Astrocyte (in vitro differentiated cells and primary cell): Measurements from ENCODE around the gene CFH. TPM values are rescaled to one million over a fixed set of nuclear protein-coding genes. Genes with fewer than 3 reads are reported as not detected.

Experiments used
- DNase-seq: peaks from one replicate; pipeline ENCODE4 v3.0.0-alpha.2; 2010; ENCODE audit warnings: low read depth
- FAIRE-seq: peaks from 2 replicates; lab custom pipeline; 2011; peaks lifted over from hg19 to GRCh38; lab: Jason Lieb, UNC
- H2AFZ ChIP-seq: 2 replicates; pipeline ENCODE4 v1.6.0; 2012; ENCODE audit warnings: low read depth, low read length, inconsistent platforms
- H3K27ac ChIP-seq: 2 replicates; pipeline ENCODE4 v1.5.1; 2011; ENCODE audit warnings: low read depth, low read length, inconsistent platforms
- H3K27me3 ChIP-seq: 2 replicates; pipeline ENCODE4 v1.6.0; 2011; ENCODE audit warnings: low read length, inconsistent platforms; ENCODE audit not compliant: insufficient read depth
- H3K36me3 ChIP-seq: 2 replicates; pipeline ENCODE4 v1.5.1; 2011; ENCODE audit warnings: low read length, inconsistent platforms; ENCODE audit not compliant: insufficient read depth
- H3K4me1 ChIP-seq: 2 replicates; pipeline ENCODE4 v1.5.1; 2011; ENCODE audit warnings: low read length, inconsistent platforms; ENCODE audit not compliant: insufficient read depth
- H3K4me2 ChIP-seq: 2 replicates; pipeline ENCODE4 v1.6.0; 2012; ENCODE audit warnings: low read length, inconsistent platforms
- H3K4me3 ChIP-seq: 2 replicates; pipeline ENCODE4 v1.5.1; 2011; ENCODE audit warnings: low read depth, mild to moderate bottlenecking, low read length, inconsistent platforms; ENCODE audit not compliant: insufficient read depth
- H3K79me2 ChIP-seq: 2 replicates; pipeline ENCODE4 v1.6.0; 2012; ENCODE audit warnings: mild to moderate bottlenecking, low read length, inconsistent platforms; ENCODE audit not compliant: insufficient read depth
- H3K9ac ChIP-seq: 2 replicates; pipeline ENCODE4 v1.6.0; 2012; ENCODE audit warnings: mild to moderate bottlenecking, low read length, inconsistent platforms
- H3K9me3 ChIP-seq: 2 replicates; pipeline ENCODE4 v1.5.1; 2012; ENCODE audit warnings: low read depth, mild to moderate bottlenecking, low read length, inconsistent platforms; ENCODE audit not compliant: insufficient read depth
- H4K20me1 ChIP-seq: 2 replicates; pipeline ENCODE4 v1.6.0; 2012; ENCODE audit warnings: low read length, inconsistent platforms; ENCODE audit not compliant: insufficient read depth
- H3K27ac Mint-ChIP-seq: one replicate; pipeline ENCODE4 v1.8.0; 2021; ENCODE audit warnings: mild to moderate bottlenecking, mixed read lengths; ENCODE audit not compliant: unreplicated experiment
- H3K27me3 Mint-ChIP-seq: one replicate; pipeline ENCODE4 v1.8.0; 2021; ENCODE audit warnings: low read depth, mixed read lengths; ENCODE audit not compliant: unreplicated experiment
- H3K36me3 Mint-ChIP-seq: one replicate; pipeline ENCODE4 v1.8.0; 2021; ENCODE audit warnings: low read depth, mixed read lengths; ENCODE audit not compliant: unreplicated experiment
- H3K4me1 Mint-ChIP-seq: one replicate; pipeline ENCODE4 v1.8.0; 2021; ENCODE audit warnings: low read depth, mixed read lengths; ENCODE audit not compliant: unreplicated experiment
- H3K4me3 Mint-ChIP-seq: one replicate; pipeline ENCODE4 v1.8.0; 2021; ENCODE audit warnings: mild to moderate bottlenecking, moderate library complexity, mixed read lengths; ENCODE audit not compliant: unreplicated experiment
- H3K9me3 Mint-ChIP-seq: one replicate; pipeline ENCODE4 v1.8.0; 2021; ENCODE audit warnings: mild to moderate bottlenecking, mixed read lengths; ENCODE audit not compliant: unreplicated experiment
- CTCF ChIP-seq: IDR thresholded peaks from 2 replicates; pipeline ENCODE4 v1.5.1; 2011; ENCODE audit warnings: low read depth, mild to moderate bottlenecking, inconsistent platforms, low read length, moderate library complexity; ENCODE audit not compliant: insufficient read depth
- EZH2 ChIP-seq: IDR thresholded peaks from 2 replicates; pipeline ENCODE4 v1.6.1; 2012; ENCODE audit warnings: mild to moderate bottlenecking, low read length, inconsistent platforms; ENCODE audit not compliant: insufficient read depth
- total RNA-seq: library from RNA; stranded (reverse); gene quantifications from 2 replicates; pipeline ENCODE4 v1.2.1, GENCODE V29; 2021

CFH gene
- total RNA-seq, 1 donor from 2014 or later, result 15.8 TPM

GRCh38 chr1:196733091-196733970 lies 81.5 kb downstream of the CFH start:
- Histone ChIP-seq H3K4me3 (no peak overlapping the region), H2AFZ (no peak overlapping the region), H3K27ac (no peak overlapping the region), H3K9me3 (no peaks in the 10 kb centered on the region), H3K4me1 (no peaks in the 10 kb centered on the region), H3K36me3 (no peaks in the 10 kb centered on the region), H3K27me3 (no peaks in the 10 kb centered on the region), H4K20me1 (no peaks in the 10 kb centered on the region), H3K9ac (no peak overlapping the region), H3K4me2 (no peak overlapping the region), H3K79me2 (no peaks in the 10 kb centered on the region)
- H3K36me3 Mint-ChIP-seq, result peaks cover 6% of the 10 kb centered on the region
- no peak overlapping the region for H3K4me3 Mint-ChIP-seq
- no peaks in the 10 kb centered on the region for H3K27me3 Mint-ChIP-seq
- TF ChIP-seq CTCF (no peak), EZH2 (no peak)
- FAIRE-seq (no peak), DNase-seq (no peak)
- no peaks in the 10 kb centered on the region for H3K4me1 Mint-ChIP-seq
- no peak overlapping the region for H3K27ac Mint-ChIP-seq
- peaks cover 4% of the 10 kb centered on the region for H3K9me3 Mint-ChIP-seq

DNA sequence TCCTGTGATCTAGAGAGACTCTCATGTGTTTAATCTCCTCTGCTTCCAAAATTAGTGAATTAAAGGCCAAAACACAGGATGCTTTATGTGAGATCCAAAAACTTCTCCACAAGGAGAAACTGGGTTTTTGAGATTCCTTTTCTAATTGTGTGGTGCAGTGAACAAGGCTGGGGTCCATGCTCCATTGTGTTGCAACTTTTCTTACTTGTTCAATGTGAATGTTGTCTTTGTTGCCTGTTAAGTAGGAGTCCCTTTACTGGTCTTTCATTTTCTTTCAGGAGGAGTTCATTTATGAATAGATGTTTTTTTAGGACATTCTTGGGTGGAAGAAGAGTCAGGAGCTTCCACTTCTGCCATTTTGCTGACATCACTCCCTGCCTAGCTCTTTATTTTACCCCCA lies 82.2 kb downstream of the CFH start:
- TF ChIP-seq CTCF (no peak), EZH2 (no peak)
- no peak overlapping the region for H2AFZ ChIP-seq
- H3K9me3 ChIP-seq, result peaks cover 2% of the 10 kb centered on the region
- no peak overlapping the region for H3K9ac ChIP-seq
- peaks cover 7% of the 10 kb centered on the region for H3K9me3 Mint-ChIP-seq
- H3K36me3 ChIP-seq, result no peaks in the 10 kb centered on the region
- FAIRE-seq, result no peak
- no peaks in the 10 kb centered on the region for H4K20me1 ChIP-seq
- H3K27ac Mint-ChIP-seq, result no peak overlapping the region
- DNase-seq, result no peak
- no peaks in the 10 kb centered on the region for H3K4me1 Mint-ChIP-seq
- no peak overlapping the region for H3K27ac ChIP-seq
- no peaks in the 10 kb centered on the region for H3K27me3 Mint-ChIP-seq
- H3K4me3 ChIP-seq, result no peak overlapping the region
- H3K4me3 Mint-ChIP-seq, result no peak overlapping the region
- H3K27me3 ChIP-seq, result no peaks in the 10 kb centered on the region
- H3K79me2 ChIP-seq, result no peaks in the 10 kb centered on the region
- H3K4me2 ChIP-seq, result no peak overlapping the region
- H3K4me1 ChIP-seq, result no peaks in the 10 kb centered on the region
- peaks cover 10% of the 10 kb centered on the region for H3K36me3 Mint-ChIP-seq

GRCh38 chr1:196734460-196734859 lies 82.6 kb downstream of the CFH start:
- Mint-ChIP-seq H3K4me3 (no peak overlapping the region), H3K27me3 (no peaks in the 10 kb centered on the region), H3K4me1 (no peaks in the 10 kb centered on the region), H3K27ac (no peak overlapping the region), H3K9me3 (peaks cover 11% of the 10 kb centered on the region), H3K36me3 (peaks cover 15% of the 10 kb centered on the region)
- Histone ChIP-seq H3K36me3 (no peaks in the 10 kb centered on the region), H4K20me1 (no peaks in the 10 kb centered on the region), H3K9me3 (peaks cover 2% of the 10 kb centered on the region), H3K9ac (no peak overlapping the region), H3K27me3 (no peaks in the 10 kb centered on the region), H3K4me2 (no peak overlapping the region), H3K4me1 (no peaks in the 10 kb centered on the region), H3K79me2 (no peaks in the 10 kb centered on the region), H3K4me3 (no peak overlapping the region), H3K27ac (no peak overlapping the region), H2AFZ (no peak overlapping the region)
- DNase-seq, result no peak
- TF ChIP-seq EZH2 (no peak), CTCF (no peak)
- no peak for FAIRE-seq
